ENCODE results near the gene MLLT3. TPM values are rescaled to one million over a fixed set of nuclear protein-coding genes. Genes with fewer than 3 reads are reported as not detected.

The MLLT3 gene
- total RNA-seq, 1 experiment from 2014 or later: 13.0 TPM

DNA sequence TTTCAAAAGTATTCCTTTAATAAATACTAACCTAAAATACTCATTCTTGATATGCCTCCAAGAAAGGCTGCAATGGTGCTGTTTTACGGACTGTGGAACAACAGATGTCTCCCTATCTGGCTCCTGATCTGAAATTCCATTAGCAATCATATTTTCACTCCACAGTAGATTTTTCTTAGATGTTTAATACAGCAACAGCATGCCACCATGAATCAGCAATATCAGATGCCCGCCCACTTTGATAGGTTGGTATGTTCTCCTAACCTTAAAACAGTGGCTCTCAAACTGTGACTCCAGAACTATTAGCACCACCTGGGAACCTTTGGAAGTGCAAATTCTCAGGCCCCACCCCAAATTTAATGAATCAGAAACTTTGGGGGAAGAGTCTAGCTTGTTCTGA lies 110.2 kb downstream of the MLLT3 start:
- peak; percentile 3 for DNase-seq (ENCODE audit: low spot score)

DNA sequence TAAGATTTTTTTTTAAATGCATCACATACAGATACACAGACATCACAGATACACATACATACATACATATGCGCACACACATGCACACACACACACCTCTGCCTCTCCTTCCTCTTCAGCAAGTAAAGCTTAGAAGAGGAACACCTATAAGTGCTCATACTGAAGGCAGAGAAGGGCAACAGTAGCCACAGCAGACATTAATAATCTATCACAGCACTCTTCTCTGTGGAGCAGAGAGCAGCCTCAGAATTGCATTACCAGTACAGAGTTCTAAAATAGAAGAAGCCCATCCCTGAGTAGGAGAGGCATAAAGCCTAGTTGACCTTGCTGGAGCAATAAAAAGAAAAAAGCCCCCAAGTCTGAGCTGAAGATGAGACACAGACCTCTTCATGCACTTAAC lies 110.6 kb downstream of the MLLT3 start:
- no peak for DNase-seq (ENCODE audit: low spot score)

DNA sequence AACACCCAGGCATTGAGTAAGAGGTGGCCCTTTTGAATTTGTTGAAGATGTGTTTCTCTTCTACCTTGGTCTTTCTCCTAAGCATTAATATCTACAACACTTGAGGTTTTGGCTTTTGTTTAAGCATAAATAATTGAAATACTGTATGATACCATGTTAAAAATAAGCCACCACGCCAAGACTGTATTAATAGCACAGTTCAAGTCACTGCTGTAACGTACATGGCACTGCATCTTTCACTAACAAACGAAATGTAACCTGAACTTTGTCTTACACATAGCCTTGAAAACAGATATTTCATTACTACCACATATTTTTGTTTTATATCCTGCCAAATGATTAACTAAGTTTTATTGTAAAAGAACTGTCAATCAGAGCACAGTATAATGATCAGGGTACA lies 112.8 kb downstream of the MLLT3 start:
- no peak for DNase-seq (ENCODE audit: low spot score)

DNA sequence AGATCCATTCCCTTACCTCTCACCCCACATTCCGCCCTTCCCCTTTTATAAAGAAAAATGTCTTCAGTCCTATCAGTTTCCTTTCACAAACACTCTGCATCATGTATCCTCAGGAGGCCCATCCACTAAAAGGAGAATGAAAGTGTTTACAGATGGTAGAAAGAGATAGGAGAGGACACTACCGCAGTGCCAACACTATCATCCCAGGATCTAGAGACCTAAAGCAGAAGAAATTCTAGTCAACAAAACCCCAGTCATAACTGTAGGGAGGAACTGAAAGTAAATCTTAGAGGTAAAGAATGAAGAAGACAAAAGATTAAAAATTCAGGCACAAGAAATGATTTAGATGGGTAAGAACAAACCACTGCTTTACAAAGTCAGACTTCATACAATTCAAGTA lies 114.1 kb downstream of the MLLT3 start:
- no peak for DNase-seq (ENCODE audit: low spot score)

DNA sequence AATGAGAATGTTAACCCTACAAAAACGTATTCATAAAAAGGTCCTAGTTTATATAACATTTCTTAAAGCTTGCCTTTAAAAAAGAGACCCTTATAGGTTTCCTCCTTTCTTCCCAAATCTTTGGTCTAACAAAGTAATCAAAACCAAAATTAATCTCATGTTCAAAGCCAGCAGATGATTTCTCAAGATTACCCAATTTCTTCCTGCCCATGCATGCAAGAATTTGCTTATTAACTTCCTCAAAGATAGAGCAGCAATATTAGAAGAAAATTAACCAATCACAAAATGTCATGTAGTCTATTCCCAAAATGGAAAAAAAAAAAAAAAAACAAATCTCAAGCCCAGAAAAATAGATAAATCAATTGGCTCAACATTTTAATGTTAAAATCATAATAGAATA lies 114.9 kb downstream of the MLLT3 start:
- no peak for DNase-seq (ENCODE audit: low spot score)

DNA sequence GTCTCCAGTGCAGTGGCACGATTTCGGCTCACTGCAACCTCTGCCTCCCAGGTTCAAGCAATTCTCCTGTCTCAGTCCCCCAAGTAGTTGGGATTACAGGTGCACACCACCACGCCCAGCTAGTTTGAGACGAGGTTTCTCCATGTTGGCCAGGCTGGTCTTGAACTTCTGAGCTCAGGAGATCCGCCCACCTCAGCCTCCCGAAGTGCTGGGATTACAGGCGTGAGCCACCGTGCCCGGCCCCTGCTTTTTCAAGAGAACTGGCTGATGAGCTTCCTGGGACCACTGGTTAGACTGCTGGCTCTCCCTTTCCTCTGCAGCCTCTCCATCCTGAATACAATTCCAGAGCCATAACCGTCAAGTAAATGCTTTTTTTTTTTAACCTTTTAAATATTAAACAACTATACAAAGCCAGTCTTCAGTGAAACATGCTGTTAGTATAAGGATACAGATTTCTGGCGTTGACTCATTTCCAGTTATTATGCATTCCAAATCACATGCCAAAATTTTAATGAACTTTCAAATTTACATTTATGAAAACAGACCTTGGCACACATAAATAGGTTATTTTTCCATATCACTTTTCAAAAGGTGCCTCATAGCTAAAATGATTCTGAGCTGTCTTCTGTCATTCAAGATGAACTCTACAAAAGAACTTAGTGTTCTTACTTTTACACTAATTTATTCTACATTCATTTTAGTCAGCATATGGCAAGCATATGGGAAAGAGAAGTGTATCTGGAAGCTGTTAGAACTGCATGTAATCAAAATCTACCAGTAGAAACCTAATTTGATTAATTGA lies 116.0 kb downstream of the MLLT3 start:
- no peak for DNase-seq (ENCODE audit: low spot score)

DNA sequence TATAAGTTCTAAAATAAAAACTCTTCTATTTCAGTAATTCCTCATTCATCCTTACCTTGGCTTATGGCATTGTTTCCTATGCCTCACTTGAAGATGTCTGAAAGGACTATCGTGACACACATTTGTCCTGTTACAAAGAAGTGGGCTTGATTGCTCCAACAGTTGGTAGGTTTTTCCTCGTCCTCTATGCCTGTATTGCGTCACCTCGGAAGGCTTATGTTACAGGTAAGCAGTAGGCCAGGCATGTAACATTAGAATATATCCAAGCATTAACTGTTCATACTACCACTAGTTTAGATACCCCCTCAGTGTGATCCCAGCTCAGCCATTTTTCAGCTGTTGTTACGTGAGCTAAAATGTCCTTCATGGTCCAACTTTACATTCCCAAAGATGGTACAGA lies 116.7 kb downstream of the MLLT3 start:
- no peak for DNase-seq (ENCODE audit: low spot score)

DNA sequence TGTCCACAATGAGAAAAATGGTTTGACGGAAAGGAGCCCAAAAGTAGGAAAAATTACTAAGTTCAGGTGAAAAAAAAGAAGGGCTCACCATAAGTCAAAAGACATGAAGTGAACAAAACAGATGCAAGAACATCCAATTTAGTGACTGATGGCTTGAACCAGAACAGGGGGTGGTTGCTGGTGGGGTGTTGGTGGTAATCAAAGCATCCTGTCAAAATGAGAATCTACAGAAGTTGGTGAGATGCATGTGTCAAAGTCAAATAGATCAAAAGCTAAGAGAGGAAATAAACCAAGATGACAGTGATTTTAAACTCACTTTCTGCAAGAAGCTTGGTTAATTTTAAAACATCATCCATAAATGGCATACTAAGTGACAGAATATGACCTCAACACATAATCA lies 117.4 kb downstream of the MLLT3 start:
- DNase-seq (ENCODE audit: low spot score): no peak

DNA sequence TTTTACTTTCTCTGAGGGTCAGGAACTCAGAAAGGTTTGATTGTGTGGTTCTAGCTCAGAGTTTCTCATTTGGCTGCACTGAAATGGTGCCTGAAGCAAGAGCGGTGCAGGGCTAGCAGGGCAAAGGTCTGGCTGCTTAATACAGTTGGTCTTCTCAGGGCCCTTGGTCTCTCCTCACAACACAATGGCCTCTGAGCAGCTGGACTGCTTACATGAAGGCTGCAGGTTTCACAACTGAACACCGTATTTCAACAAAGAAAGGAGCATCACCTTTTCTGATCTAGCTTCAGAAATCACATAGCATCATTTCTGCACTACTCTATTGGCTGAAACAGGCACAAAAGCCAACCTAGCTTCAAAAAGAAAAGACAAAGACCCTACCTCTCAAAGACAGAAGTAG lies 122.2 kb downstream of the MLLT3 start:
- DNase-seq (ENCODE audit: low spot score): no peak

DNA sequence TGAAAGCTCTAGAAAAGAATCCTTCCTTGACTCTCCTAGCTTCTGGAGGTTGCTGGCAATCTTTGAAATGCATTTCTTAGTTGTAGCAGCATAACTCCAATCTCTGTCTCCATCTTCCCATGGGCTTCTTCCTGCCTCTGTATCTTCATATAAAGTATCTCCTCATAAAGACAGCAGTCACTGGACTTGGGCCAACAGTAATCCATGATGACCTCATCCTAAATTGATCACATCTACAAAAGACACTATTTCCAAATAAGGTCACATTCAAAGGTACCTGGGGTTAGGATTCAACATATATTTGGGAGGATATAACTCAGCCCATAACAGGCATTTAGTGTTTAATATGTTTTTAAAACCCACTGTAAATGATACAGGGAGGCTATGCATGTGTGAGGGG lies 123.3 kb downstream of the MLLT3 start:
- DNase-seq (ENCODE audit: low spot score): no peak

DNA sequence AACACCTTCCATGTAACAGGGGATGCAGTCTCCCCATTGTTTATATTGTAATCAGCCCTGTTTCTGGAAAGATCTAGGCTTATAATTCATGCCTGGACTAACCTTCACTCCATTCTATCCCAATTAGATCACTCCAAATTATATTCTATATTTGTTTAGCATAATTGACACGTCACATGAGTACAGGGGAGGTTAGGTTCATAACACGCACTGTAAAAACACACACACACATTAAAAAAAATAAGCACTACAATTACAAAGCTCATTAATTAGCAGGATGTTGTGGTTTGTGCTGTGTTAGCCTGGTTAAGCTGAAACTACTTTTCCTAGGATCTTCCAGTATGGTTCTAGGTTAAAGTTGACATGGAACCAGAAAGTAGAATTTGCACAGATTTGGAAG lies 126.0 kb downstream of the MLLT3 start:
- no peak for DNase-seq (ENCODE audit: low spot score)

DNA sequence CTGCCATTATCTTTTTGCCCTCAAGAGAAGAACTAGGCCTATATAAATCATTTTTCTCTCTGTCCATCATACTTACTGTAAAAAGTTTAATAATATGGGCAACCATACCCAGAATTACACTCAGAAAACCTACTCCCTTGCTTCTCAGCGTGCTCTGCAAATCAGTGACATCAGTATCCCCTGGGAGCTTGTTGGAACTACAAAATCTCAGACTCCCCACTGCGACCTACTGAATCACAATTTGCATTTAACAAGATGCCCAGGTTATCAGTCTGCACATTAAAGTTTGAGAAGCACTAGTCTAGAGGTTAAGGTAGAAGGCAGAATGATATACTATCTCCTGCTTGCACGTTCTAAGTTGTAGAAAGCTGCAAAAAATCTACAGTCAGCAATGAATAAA lies 127.2 kb downstream of the MLLT3 start:
- DNase-seq (ENCODE audit: low spot score): no peak

DNA sequence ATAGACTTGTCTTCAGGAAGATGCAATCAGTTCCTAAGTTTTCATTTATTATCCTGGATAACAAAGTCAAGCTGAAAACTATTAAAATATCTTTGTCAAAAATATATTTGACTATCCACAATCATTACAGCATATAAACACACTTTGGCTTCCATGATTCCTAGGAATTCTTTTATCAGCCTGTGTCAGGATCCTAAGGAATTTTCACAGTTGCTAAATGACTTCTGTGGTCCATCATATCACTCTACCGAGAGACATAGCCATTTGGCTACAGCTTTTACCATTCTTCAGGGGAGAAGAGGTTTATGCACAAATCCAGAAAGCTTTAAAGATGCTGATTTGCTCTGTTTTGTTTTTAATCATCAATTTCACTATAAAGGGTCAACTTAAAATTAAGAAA lies 128.3 kb downstream of the MLLT3 start:
- no peak for DNase-seq (ENCODE audit: low spot score)

DNA sequence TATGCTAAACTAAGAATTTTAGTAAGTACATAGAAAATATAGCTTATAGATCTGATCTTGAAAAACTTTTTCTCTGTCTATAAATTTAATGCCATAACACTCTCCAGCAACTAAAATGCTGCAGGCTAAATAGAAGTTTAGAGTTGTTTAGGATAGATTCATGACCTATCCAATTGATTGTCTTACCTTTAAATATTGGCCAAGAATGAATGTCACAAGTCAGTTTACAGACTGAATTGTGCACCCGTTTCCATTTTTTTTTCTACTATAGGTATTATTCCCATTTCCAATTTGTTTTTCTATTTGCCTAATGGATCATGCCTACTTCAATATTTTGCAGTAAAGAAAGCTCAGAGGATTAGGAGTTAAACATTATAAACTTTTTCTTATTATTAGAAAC lies 129.5 kb downstream of the MLLT3 start:
- no peak for DNase-seq (ENCODE audit: low spot score)

DNA sequence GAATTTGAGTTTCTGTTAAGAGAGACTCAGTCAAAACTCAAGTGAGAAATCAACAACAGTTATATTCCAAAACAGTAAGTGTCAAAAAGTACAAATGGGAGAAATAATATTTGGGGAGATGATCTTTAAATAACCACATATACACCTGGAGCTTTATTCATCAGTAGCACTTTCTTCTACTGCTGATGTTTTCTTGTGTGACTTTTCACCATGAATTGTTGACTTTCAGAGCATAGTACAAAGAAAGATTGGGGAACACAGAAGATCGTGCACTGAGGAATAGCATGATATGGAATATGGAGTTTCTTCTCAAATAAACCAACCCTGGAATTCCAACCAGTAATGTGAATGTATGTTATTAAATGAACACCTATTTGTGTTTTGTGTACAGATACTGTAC lies 130.7 kb downstream of the MLLT3 start:
- no peak for DNase-seq (ENCODE audit: low spot score)

DNA sequence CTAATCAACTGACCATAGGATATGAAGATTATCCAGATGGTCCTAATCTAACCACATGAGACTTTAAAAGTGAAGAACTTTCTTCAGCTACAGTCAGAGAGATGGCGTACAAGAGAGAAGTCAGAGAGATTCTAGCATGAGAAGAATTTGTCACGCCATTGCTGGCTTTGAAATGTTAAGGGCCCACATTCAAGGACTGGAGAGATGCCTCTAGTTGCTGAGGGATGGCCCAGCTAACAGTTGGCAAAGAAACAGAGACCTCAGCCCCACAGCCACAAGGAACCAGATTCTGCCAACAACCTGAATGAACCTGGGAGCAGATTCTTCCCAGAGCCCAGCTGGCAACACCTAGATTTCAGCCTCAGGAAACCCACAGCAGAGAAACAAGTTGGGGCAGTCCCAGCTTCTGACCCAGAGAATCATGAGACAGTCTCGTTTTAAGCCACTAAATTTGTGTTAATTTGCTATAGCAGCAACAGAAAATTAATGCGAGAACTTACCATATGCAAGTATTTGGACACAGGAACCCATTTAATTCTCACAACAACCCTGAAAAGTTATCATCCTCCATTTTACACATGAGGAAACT lies 132.0 kb downstream of the MLLT3 start:
- DNase-seq (ENCODE audit: low spot score): no peak

DNA sequence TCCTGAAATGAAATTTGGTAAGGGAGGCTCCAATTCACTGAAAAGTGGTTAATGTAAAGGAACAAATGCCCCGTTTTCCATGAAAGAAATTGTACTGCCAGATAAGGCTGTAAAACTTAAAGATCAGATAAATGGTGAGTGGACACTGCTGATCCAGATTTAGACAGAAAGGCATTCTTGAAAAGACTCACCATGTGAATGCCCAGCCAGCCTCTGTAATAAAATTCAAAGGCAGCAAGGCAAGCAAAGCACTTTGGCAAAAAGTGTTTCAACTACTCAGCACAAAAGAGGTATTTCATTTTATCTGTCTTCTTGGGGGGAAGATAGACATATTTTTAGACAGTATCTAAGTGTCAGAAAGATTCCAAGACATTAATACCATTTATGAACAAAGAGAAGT lies 133.6 kb downstream of the MLLT3 start:
- no peak for DNase-seq (ENCODE audit: low spot score)

DNA sequence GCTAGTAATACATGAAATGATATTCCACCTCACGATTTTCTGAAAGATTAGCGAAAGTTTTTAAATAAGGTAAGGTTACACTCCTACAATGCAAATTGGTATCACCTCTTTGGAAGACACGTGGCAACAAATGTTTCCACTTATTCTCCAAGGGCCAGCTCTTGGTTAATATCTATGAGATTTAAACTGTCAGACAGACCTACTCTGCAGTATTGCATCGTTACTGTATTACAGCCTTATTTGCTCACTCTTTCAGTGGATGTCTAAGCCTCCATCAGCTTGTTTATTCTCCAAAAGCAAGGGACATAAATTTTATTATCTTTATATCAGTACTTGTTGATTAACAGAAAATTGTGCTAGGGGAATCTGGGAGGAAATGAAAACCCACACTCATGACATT lies 135.7 kb downstream of the MLLT3 start:
- no peak for DNase-seq (ENCODE audit: low spot score)

DNA sequence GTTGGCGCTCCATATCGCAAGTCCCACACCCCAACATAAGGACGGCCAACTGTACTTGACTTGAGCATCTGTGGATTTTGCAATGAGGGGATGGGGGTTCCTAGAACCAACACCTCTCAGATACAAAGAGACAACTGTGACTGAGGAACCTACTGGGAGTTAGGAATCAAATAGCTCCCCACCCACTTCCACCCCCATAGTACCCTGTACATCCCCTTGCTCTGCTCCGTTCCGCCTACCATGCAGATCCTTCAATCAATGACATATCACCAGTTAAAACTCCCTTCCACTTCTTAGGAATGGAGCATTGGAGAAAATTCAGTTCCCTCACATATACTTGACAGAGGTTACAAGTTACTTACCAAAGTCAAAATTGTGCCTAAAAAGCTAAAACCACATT lies 140.9 kb downstream of the MLLT3 start:
- no peak for DNase-seq (ENCODE audit: low spot score)

DNA sequence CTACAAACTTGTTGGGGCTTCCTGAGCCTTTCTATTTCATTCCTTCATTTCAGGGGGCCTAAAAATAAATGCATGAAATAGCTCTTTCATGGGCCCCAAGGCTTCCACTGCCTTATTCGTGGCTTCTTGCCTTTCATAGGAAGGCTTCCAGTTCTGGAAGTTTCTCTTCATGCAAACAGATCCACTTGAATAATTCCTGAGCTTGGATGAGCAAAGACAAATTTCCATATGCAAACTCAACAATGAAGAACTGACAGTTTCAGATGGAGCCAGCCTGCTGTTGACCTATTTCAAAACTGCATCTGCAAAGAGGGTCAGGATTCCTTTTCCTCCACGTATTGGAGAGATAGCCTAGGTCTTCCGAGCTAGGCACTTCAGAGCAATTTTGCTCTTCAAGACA lies 142.1 kb downstream of the MLLT3 start:
- no peak for DNase-seq (ENCODE audit: low spot score)

DNA sequence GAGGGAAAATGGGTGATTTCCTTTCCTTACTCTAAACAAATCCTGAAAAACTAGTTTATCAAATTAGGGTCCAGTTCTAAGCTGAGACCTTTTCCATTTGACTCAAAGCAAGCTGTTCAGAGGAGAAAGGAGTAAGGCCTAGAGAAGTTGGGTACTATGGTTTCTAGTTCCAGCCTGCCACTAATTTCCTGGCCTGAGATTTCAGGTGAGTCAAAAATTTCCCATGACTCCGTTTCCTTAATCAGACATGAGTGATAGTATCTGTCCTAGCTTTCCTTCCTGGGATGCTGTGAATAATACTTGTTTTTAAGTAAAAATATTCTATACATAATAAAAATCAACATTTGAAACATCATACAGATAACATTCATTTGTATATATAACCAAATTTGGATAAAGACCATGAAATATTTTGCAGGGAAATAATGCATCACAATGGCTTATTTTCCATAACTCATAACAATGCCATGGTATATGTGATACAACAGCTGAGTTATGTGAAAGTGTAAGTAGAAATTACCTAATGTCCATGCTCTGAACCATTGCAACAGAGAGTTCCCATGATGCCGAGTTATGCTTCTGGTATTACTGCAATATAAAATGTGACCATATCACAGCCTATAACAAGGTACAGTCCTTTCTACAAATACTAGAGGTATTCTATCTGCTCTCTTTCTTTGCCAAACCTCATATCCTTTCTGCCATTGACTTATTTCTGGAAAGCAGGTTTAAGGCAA lies 142.7 kb downstream of the MLLT3 start:
- no peak for DNase-seq (ENCODE audit: low spot score)

DNA sequence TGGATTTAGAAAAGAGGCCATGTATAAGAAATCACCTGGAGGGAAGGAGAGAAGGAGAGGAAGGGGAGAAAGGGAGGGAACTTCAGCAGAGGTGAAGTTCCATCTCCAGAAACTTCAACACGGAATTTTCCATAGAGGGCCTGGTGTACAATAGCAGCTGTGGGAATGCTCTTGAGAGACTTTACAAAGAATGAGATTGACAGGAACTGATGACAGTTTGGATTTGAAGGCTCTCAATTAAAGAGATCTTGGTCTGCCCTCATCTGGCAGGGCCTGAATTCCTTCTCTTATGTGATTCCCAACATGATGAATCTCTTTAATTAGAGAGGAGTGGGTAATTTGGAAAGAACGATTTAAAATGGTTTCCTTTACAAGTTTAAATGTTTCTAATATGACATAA lies 143.5 kb downstream of the MLLT3 start:
- no peak for DNase-seq (ENCODE audit: low spot score)

DNA sequence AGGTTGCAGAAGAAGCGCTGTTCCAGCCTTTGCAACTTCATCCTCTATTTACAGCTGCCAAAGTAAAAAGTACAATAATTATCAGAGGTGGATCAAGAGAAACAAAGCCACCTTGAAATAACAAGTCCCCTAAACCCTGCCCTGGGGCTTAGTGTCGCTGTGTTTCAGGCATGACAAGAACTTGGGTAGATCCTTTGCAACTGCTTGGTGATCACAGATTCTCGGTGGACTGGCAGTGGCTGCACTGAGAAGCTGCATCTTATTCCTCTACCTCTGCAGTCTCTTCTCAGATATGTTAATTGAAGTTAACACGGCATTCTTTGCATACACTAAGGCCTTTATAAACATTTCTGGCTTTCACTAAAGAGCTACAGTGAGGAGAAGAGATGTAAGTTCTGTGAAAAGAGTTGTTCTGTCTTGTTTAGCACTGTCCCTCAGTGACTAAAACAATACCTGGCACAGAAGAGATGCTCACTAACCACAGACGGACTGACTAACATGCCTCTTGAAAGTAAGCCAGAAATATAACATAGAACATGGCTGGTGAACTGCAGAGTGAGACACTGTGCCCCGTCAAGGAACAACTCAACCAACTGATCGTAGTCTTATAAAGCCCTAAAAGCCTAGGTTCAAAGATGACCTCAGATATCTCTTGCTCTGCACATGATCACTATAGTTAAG lies 144.2 kb downstream of the MLLT3 start:
- no peak for DNase-seq (ENCODE audit: low spot score)
